ENCODE results near the gene VWA8.

The VWA8 gene

DNA sequence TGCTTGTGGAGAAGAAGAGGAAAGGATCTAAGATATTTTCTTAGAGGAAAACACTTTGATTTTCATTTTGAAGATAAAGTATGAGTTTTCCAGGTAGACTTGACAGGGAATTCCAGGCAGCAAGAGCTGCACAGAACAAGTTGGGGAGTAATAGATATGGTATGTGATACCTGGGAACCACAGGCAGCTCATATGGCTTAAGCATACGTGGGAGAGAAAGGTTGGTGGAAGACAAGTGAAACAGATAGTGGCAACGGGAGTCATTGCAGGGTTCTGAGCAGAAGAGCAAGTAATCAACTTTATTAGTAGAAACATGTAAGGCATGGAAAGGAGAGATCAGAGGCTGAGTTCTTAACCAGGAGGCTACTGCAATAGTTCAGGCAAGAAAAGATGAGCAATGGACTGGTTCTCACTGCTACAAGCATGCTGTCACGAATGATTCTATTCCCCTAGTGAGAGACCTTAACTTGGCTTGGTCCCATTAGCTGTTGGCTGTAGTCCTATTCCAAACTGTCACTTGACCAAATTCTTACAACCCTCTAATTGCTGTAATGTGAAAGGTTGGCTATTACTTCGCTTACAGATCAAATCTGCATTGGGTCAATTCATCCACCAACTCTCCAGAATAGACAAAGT is 217.9 kb downstream of the VWA8 start:
- no peak for DNase-seq (ENCODE audit: low spot score)

DNA sequence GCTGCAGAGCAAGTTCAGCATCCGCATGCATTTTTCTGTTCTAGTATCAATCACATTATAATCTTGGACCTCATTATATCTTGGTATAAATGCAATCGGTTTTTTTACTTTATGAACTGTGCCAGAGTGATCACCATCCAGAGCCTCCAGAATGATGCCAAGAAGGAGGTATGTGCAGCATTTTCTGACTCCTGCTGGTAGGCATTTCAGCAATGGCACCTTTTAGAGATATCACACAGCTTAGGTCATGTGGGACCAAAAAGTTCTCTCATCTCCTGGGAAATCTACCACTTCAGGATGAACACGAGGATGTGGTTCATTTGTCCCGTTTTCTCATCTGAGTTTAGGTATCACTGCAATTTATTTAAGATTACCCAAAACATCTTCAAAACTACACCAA is 220.4 kb downstream of the VWA8 start:
- no peak for DNase-seq (ENCODE audit: low spot score)

DNA sequence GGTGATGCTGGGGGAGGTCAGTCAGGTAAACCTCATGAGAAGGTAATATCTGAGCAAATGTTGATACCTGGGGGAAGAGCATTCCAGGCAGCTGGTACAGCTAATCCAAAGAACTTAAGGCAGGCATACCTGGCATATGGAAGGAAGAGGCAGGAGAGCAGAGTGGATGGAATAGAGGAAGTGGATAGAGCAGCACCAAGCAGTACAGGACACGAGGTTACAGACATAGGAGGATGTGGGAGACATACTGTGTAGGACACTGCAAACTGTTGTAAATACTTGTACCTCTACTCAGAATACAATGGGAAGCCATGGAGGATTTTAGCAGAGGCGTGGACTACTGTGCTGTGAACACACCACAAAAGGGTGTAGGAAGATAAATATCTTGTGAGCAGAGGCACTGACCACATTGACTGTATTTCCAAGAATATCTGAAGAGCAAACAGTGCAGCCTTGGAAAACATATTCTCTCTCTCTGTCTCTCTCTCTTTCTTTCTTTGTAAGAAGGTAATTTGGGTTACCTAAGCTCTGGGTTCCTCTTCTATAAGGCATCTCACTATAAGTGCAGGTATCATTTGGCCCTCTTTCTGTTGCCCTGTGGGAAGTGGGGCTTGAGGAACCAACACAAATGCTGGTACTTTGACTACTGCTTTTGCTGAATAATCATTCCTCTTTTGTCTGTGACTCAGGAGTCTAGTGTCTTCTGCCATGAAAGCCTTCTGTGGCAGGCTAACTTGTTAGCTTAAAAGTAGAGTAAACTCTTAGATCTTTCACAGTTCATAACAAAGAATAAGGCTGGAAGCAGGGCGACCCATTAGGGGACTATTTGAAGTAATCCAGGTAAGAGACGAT is 238.0 kb downstream of the VWA8 start:
- no peak for DNase-seq (ENCODE audit: low spot score)

DNA sequence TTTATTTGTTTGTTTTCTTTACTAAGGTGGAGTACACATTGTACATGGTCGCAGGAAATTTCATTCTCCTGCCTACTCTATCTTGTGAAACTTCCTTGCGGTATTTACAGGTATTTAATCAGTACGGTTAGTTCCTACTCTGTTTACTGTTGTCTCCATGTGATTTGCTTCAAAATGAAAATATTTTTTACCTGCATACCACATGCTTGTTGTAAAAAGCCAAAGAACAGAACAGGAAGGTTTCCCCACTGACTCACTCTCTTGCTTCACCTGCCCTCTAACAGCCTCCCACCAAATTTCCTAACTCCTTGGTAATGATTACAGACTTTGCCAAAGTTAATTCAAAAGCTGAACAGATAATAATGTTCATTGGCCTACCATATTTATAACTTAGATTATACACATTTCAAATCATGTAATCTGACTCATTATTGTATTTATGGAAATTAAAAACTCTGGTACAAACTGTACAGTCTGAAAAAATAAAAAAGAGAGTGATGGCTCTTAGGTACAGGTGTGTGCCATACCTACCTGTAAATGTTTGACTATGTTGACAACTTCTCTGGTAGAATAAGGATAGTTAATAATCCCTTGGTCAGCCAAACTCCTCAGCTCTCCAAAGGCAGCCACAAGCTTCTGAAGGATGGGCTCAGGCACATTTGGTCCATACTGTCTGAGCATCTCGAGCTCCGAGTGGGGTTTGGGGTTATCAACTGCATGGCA is 239.9 kb downstream of the VWA8 start:
- DNase-seq (ENCODE audit: low spot score): no peak

DNA sequence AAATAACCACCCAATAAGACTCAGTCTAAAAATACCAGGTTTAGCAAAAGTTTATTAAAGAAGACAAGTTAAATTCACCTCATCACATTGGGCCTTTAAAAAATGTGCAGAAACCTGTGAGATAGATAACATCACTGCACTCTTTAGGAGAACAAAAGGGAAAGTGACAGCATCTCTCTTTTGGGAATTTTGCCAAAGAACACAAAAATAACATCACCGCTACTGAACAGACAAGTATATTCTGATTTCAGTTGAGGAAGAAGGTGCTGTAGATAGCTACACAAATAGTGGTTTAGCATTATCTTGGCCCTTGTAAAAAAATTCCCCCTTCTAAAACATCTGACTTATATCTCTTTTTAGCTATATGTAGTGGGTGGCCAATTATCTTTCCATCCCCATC is 244.7 kb downstream of the VWA8 start:
- DNase-seq (ENCODE audit: low spot score): no peak

DNA sequence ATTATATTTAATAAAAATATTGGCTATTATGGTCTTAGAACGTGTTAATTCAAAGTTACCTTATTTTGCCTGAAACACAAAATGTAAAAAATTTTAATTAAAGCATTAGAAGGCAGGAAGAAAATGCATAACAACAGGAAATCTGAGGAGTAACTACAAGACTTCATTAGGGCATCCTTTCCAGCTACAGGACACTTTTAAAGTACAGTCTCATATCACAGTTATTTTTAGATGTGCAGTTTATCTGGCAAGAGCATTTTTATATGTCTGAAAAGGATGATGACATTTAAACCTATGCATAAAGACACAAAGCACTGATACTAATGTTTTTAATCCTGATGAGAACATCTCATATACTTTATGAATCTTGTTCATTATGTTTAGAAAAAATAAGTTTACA is 247.5 kb downstream of the VWA8 start:
- DNase-seq (ENCODE audit: low spot score): no peak

DNA sequence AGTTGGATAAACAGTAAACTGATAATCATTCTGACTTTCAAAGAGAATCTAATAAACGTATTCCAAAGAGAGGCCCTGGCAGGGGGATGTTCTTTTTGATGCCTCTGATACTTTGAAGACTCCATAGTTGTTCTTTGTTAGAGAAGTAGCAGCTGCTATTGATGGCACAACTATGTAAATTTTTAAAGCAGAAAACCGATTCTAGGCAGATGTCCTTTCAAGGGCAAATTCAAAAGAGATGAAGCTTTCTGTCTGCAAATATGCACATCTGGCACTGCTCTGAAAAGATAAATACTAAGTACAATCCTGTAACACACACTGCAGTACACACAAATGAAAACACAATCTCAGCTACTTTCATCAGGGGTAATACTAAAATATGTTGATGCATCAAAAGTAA is 250.1 kb downstream of the VWA8 start:
- no peak for DNase-seq (ENCODE audit: low spot score)

DNA sequence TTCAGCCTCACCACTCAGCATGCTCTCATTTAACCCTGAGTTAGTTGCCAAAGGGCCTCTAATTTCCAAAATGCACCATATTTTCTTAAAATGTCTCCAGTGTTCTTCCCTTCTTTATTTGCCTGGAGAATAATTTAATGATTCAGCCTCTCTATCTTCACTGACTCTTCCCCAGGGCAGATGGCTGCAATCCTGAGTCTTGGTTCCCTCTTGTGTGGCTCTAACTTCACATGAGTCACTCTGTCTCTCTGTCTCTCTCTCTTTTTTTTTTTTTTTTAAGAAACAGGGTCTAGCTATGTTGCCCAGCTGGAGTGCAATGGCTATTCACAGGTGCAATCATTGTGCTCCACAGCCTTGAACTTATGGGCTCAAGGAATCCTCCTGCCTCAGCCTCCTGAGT is 251.4 kb downstream of the VWA8 start:
- DNase-seq (ENCODE audit: low spot score): no peak

DNA sequence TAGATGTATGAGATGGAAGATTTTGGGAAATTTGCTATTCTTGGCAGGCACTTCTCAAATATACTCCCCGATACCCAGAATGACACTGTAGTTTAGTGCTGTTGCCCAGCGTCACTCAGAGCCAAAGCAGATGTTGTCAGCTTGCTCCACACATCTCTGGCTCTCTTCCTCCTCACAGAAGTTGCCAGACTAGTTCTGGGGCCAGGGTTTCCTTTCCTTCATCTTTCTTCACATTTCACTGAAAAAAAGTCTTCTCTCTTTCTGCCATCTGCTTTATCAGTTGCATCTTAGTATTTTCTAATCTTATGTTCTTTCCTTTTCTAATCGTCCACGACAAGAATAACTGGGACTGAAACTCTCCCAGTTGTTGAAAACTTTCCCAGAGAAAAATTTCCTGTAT is 252.2 kb downstream of the VWA8 start:
- no peak for DNase-seq (ENCODE audit: low spot score)

DNA sequence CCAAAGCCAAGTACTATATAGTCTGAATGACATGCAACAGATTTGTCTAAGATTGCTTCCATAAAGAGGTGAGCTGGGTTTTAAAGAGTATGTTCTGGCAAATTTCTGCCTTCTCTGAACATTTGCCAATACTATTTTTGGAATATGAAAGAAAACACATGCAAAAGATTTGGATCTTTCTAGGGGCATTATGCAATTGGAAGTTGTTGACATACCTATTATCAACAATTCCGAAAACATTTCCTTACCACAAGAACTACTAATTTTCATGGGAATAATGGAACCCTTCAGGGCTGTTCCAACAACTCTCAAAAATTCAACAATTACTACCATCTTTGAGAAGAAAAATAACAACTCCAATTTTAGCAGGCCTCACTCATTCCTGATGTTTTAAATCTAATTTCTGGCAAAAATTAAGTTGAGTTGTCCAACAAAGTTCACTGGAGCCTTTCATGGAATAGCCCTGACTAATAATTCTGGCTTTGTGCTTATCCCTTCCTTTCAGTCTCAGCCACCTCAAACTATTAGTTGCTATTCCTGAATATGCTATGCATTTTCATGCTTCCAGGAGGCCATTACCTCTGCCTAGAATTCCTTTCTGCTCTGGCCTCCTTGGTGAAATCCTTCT is 253.6 kb downstream of the VWA8 start:
- no peak for DNase-seq (ENCODE audit: low spot score)

DNA sequence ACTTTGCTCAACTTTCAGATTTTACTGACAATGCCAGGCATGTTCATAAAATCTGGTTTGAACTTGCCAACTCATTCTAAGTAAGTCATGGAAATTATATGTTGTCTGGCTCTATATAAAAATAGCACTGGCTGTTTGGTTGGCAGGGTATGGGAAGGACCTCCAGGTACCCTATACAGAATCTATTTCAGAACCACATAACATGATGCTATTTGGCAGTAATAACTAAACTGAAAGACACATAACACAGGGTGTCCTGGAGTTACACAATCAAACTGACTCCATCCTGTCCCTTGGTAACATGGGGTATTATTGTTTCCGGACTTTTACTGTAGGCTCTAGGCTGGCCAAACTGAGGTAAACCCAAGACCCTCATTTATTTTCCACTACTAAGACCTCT is 254.8 kb downstream of the VWA8 start:
- no peak for DNase-seq (ENCODE audit: low spot score)

DNA sequence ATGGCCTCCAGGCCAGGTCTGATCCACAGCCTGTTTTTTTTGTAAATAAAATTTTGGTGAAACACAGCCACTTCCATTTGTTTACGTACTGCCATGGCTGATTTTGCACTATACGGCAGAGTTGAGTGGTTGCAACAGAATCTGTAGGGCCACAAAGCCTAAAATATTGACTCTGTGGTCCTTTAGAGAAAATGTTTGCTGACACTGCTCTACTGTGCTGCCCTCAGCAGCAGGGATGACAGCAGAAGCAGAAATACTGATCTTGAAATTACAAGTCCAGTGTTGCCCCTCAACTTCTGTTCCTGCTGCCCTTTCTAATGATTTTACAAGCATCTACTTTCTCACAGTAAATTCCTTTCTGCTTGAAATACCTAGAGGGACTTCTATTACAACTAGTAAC is 258.4 kb downstream of the VWA8 start:
- no peak for DNase-seq (ENCODE audit: low spot score)

DNA sequence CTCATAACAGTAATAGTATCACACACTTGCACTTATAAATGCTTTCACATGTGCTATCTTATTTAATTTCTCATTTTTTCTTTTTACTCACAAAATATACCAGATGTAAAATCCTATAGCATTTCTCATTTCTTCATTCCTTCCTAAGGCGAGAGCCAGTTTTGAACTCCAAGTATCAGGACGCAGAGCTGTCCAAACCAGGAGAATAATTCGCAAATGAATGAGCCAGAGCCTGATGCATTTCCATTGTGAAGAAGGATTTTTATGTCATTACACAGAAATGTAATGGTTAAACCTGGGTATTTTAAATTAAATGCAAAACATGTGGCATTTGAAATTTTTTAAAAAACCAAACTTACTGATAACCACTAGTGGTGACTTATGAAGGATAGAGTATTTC is 259.2 kb downstream of the VWA8 start:
- DNase-seq (ENCODE audit: low spot score): no peak

DNA sequence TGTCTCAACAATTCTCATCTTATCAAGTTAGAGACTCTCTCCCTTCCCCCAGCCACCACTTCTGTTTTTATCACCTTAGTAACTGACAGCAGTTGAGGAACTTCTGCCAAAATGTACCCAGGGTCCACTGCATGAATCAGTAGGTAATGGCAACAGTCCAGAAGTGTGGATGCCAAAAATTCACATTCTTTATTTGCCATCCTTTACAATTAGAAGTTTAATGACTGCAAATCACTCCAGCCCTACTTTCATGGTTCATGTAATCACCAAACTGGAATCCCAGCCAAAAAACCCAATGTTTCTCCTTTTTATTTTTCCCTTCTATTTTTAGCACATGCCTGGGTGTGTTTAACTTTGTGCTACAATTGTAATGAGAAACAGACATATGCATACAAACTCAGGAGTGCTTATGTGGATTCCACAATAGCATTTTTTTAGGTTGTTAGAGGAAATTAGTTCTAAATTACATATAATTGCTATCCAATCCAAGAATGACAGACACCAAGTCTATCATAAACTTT is 260.1 kb downstream of the VWA8 start:
- DNase-seq (ENCODE audit: low spot score): no peak

DNA sequence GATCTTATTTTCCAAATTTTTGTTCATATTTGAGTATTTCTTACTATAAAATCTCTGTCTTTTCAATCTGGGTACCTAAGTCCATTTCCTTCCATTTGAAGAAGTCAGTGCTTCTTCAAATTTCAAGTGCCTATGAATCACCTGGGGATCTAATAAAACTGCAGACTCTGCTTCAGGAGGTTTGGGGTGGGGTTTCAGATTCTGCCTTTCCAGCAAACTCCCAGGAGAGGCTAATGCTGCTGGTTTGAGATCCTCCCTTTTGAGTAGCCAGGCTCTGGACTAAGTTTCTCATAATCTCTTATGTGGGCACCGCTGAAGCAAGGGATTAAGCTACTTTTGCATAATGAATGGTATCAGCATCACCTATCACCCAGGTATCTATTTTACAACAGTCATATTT is 261.1 kb downstream of the VWA8 start:
- no peak for DNase-seq (ENCODE audit: low spot score)

DNA sequence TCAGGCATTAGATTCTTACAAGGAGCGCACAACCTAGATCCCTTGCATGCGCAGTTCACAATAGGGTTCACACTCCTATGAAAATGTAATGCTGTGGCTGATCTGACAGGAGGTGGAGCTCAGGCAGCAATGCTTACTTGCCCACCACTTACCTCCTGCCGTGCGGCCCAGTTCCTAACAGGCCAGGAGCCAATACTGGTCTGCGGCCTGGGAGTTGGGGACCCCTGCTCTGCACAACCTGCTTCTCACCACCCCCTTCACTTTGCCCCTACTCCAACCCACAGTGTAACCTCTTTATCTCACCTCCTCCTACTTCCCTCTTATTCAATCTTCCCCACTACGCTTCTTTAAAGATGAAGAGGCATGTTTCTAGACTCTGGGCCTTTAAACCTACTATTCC is 263.3 kb downstream of the VWA8 start:
- no peak for DNase-seq (ENCODE audit: low spot score)

DNA sequence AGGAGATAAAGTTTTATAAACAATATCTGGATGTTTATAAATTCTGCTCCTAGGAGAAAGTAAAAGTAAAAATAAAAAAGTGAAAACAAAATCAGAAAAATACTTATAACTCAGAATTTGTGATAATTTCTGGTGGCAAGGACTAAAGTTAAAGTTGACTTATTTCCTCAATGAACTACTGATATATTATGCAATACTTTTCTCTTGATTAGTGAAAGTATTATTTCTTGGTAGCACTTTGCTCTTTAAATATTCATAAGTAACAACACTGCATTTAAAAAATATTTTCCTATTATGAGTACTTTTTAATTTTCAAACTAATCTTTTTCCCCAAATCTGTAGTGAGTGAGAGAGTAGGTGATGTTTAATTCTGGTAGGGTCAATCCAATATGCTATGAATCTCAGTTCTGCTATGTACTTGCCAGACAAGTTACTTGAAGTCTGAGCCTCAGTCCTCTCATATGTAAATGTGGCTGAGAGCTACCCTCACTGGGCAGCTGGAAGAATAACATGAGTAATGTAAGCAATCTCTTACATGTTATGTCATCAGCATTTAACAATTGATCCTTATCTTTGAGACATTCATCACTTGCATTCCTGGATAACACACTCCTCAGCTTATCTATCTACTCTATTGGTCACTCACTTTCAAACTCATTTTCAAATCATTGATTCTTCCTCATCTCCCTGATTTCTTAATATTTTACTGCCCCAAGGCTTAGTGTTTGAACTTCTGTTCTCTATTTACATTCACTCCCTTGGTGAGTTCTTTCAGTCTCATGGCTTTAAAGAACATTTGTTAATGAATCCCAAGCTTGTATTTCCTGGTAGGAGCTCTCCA is 264.5 kb downstream of the VWA8 start:
- DNase-seq (ENCODE audit: low spot score): no peak

DNA sequence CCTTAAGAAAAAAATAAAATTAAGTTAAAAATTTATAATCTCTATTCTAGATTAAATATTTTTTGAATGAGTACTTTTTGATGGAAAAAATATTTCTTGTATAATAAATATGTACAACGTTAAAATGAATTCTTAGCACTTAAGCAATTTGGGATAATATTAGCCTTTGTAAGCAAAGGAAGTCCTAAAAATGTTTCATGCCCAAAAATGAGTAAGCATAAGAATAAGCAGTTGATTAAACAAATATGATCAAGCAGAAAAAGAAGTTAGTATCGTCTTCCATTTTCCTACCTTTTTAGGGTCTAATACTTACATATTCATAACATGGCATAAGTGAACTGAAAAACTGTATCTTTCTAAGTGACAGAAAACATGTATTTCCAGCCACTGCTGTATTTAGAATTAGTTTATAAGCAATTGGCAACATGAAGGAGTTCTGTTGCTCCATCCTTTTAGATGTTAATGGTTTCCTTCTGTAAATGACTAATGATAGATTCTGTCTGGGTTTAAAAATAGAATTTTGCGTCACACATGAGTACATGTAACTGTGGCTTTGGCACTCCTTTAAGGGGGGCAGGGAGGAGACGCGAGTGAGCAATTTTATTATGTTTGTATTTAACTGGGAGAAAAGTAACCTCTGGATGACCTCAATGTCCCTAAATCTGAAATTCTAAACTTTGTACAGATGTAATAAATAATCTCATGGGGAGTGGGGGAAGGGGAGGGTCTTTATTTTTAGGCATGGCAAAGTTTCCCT is 266.2 kb downstream of the VWA8 start:
- DNase-seq (ENCODE audit: low spot score): no peak

DNA sequence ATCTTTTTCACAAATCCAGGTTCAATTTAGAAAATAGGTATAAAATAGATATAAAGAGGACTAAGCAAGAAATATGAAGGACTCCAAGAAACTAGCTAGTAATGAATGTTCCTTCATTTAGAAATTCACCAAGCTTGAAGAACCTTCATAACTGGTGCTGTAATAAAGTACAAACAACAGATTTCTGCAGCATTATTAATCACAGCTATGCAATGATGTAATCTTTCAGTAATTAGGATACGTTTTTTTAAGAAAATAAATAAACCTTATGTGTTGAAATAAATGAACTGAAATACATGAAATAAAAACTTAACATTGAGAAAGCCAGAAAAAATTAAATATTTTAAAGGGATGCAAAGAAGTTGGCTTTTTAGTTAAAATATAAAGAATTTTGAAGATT is 267.5 kb downstream of the VWA8 start:
- DNase-seq (ENCODE audit: low spot score): no peak

DNA sequence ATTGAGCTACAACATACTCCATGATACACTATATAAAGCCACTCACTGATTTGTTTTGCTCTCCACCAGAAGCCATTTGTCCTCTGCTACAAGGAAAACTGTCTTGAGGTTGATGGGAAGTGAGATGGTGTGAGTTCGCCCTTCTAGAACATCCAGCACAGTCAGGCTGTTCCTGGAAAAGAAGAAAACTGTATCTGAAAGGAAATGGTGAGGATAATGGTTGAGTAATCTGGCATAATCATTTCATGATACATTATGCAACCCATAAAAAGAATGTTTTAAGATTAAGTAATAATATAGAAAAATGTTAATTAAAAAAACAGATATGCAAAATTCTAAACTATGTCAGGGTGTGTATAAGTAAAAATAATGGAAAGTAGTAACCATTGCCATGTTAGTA is 269.6 kb downstream of the VWA8 start:
- no peak for DNase-seq (ENCODE audit: low spot score)

DNA sequence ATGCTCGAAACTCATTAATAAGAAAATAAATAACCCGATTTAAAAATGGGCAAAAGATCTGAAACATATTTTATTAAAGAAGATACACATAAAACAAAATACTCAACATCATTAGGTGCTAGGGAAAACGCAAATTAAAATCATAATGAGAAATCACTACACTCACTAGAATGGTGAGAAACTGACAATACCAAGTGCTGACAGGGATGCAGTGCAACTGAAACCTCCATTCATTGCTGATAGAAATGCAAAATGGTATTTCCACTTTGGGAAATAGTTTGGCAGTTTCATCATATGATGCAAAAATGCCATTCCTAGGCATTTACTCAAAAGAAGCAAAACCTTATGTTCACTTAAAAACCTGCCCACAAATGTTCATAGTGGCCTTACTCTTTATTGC is 278.1 kb downstream of the VWA8 start:
- DNase-seq (ENCODE audit: low spot score): no peak
